GM19193 (cell line): ENCODE data around the gene COPB1.

Experiments
- POLR2A ChIP-seq: IDR thresholded peaks from 4 replicates; pipeline ENCODE4 v1.6.1; 2011; ENCODE audit not compliant: insufficient read depth, insufficient read length; ENCODE audit errors: extremely low read depth

The COPB1 gene

GRCh38 chr11:14454861-14455632 is 44.6 kb downstream of the COPB1 start:
- TF ChIP-seq POLR2A, result no peak

DNA sequence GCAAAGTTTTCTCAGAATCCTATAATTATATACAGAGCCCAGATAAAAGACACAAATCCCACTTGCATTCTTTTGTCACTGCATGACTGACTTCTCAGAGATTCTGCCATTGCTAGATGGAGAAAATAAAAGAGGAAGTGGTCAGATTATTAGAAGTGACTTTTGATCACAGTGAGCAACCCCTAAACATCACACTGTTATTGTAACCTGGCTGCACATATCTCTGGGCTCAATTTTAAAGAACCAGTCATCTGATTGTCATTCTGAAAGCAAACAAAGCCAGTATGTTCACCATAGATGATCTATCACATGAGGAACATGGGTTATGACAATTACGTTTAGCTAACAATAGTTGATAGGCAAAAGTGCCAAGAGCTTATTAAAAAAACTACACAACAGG is 47.8 kb downstream of the COPB1 start:
- no peak for TF ChIP-seq POLR2A

DNA sequence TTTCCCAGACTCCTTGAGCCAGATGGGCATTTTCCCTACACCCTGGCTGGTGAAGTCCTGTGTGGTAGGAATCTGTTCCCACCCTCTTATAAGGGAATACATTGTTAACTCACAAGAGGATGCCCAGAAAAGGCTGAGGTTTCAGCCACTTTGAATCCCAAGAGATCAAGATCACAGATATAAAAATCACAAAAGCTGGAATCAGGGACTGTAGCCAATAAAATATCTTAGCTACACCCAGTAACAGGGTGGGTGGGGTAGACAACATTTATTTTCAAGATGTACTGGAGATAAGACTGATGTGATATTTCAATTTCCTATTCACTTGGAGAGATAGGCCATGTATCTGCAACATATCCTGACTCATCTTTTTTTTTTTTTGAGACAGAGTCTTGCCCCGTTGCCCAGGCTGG is 50.3 kb downstream of the COPB1 start:
- TF ChIP-seq POLR2A, result no peak

DNA sequence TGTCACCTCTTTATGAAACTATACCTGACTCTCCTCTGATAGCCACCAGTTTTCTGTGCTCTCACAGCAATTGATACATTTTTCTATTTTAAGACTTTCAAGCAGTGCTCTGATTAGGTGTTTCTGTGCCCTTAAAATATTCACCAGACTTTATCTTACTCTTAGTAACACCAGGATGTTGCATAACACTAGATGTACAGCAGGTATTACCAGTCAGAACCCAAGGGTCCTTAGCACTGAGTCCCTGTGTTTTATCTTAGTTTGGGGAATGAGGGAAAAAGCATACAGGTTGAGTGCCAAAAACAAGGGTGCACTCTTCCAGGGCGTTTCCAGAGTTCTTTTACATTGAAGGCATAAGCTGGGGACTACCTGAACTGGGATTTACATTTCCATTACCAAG is 51.4 kb downstream of the COPB1 start:
- no peak for TF ChIP-seq POLR2A

DNA sequence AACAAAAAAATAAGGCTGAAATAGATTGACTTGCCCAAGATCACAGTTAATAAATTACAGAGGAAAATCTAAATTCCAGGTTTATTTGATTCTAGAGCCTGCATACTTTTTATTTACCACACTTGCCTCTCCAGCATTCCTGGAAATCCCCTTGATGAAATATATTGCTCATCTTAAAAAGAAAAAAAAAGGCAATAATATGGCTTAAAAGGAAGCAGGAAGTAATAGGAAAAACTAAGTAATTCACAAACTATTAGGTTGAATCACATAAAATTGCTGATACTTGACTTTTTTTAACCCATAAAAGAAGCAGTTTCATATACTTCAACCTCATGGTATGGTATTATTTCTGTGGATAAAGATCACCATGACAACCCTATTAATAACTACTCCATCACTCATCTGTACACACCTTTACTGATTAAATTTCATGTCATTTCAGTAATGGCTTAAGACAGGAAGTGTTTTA is 52.9 kb downstream of the COPB1 start:
- TF ChIP-seq POLR2A, result no peak

DNA sequence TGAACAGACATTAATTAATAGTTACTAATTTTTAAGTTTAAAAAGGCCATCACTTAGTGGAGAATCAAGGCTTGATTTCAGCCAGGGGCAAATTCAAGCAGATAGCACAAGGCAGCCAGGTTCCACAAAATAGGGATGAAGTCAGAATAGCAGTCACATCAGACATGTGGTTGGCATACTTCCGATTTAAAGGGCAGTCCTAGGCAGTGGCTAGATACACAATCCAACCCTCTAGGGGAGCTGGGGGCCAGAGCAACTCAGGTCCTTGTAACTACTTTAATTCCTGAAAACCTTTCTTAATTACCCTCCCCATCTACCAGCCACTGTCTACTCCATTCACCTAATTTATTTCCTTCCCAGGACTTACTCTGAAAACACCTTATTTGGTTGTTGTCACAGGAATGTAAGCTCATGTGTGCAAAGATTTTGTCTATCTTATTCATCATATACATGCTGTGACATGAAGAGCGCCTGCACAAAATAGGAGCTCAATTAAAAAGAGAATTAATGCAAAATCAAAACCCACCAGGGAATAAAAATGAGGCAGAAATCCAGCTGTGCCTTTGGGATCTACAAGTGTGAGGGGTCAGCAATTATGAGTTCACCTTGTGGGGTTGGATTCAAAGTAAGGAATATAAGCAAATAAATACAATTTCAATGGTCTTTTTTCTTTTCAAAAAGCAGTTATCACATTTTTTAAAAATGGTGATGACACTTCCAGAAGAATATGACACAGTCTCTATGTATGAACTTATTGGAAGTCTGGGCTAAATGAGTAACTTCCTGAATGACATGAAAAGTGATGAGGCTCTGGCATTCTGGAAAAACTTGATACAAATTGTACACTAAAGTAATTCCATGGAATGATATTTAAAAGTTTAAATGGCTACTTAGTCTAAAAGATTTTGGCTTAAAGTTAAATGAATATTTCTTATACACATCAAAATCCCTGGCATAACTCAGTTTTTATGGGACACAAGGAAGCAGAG is 53.8 kb downstream of the COPB1 start:
- no peak for TF ChIP-seq POLR2A

DNA sequence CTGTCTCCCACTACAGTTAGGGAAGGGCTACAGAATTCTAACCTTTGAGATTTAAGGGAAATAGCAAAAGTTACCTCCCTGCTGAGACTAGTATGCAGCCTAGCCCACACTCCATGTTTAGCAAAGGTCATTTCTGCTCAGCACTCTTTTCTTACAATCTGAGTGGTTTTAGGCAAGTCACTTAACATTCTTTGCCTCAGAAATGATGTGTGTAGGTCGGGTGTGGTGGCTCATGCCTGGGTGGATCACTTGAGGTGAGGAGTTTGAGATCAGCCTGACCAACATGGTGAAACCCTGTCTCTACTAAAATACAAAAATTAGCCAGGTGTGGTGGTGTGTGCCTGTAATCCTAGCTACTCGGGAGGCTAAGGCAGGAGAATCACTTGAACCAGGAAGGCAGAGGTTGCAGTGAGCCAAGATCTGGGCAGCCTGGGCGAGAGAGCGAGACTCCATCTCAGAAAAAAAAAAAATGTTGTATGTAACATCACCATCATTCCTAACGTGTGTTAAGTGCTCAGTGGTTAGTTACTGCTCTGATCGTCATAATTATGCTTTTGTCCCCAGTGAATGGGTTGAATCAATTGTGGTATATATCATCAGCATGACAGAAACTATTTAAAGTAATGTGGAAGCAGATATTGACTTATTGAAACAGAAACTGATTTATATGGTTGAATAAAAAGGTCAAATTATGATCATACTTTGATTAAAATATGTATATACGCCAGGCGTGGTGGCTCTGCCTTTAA is 55.0 kb downstream of the COPB1 start:
- TF ChIP-seq POLR2A, result no peak

GRCh38 chr11:14443638-14444037 is 56.0 kb downstream of the COPB1 start:
- no peak for TF ChIP-seq POLR2A

- TF ChIP-seq POLR2A, result no peak
These were observed 63.7 kb downstream of the COPB1 start for GRCh38 chr11:14435717-14436512.

GRCh38 chr11:14425621-14426020 is 74.0 kb downstream of the COPB1 start:
- TF ChIP-seq POLR2A, result no peak

DNA sequence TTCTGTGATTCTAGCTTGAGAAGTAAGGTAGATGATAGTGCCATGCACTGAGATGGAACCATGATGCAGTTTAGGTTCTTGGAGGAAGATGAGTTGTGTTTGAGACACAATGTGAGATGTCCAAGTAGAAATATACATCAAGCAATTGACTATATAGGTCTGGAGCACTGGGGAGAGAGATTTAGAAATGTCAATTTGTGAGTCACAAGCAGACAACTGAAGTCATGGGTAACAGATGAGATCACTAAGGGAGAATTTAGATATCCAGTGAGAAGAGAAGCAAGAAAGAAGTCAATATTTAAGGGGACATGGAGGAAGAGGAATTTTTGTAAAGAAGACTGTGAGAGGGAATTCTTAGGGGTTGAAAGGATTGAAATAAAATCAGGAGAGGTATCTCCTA is 75.5 kb downstream of the COPB1 start:
- TF ChIP-seq POLR2A, result no peak

DNA sequence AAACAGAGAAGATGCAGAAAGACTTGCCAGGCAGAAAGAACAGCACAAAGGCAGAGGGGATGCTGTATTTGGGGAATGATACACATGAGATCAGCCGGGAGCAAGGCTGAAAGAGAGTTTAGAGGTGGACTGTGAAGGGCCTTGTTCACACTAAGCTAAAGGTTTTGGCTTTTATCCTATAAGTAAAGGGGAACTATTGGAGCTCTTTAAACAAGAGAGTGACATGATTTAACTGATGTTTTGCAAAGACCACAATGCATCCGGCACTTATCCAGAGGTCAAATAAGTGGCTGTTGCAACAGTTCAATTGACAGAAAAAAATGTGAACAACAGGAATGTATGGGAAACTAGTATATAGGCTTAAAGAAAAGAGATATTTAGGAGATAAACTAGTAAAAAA is 76.0 kb downstream of the COPB1 start:
- TF ChIP-seq POLR2A, result no peak

- TF ChIP-seq POLR2A, result no peak
These were observed 76.8 kb downstream of the COPB1 start for GRCh38 chr11:14422814-14423182.
